Activated T-helper 1 cell treated with anti-CD3 and anti-CD28 coated beads, Interleukin-2, amount 50 U/mL, for 16 hours (primary cell): ENCODE measurements around the gene PRKAG2.
"Not testable (repeated sequence)": the region's sequence is repeated elsewhere in the genome, so short reads cannot be mapped to it uniquely, and the experiment has no call there.

Experiments used
- DNase-seq, 2 donors: peaks; one replicate each; pipeline ENCODE4 v3.0.0-alpha.2; 2020; ENCODE audit warnings: low read depth in 1 of 2, low spot score in 1 of 2

Gene PRKAG2

DNA sequence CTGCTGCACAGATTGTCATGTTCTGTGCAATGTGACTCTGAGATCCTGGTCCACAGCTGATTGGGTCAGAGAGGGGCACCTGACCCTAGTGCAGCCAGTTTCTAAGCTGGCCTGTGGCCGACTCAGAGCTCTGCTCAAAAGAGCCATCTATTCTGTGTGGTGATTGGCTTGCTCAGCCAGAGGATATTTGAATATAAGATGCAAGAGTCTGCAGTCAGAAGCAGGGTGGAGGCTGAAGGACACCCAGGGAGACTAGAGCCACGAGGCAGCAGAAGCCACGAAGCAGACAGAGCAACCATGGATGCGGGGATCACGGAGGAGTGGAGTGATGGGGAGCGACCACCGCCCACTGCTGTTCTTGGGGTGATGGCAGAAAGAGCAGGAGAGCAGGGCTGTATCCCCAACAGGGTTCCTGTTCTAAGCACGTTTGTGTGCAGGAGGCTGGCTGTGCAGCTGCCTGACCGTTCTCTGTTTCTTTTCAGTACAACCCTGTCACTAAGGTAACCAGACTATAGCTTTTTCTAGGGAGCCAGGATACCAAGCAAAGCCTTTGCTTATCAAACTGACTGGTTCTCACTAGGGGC is 337.7 kb downstream of the PRKAG2 start:
- no peak for DNase-seq

DNA sequence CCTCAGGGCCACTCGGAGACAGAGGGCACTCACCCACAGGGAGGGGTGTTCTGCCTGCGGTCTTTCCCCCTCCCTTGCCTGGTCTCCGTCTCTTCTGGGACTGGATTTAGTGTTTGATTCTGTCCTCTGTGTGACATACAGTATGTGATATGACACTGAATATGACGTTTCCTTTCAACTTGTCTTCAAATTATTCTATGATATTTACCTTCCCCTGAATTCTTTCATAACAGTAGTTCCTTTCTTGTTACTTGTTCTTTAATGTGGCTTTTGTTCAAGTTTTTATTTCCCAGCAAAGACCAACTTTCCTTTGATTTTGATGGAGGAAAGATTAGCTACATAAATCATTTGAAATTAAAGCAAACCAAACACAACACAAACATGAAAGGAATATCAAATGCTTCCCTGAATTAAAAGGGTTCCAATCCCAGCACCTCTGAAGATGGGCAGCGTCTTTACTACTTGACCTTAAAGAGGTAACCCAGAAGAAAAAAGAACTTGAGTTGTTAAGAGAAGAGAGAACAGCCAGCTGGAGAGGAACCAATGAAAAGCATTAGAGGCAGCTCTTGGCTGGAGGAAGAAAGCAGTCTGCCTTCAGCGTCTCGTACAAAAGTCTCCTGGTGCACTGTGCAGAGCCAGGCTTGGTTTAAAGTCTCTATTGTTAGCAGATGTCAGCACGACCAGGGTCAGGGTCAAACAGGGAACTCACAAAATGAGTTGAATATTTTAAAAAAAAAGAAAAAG is 338.9 kb downstream of the PRKAG2 start:
- no peak for DNase-seq

DNA sequence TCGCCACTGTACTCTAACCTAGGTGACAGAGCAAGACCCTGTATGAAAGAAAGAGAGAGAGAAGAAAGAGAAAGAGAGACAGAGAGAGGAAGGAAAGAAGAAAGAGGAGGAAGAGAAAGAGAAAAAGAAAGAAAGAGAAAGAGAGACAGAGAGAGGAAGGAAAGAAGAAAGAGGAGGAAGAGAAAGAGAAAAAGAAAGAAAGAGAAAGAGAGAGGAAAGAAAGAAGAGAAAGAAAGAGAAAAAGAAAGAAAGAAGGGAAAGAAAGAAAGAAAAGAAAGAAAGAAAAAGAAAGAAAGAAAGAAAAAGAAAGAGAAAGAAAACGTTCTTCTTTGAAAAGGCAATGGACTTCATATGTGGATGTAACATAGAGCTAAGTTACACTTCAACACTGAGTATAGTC is 340.7 kb downstream of the PRKAG2 start:
- not testable (repeated sequence) for DNase-seq

DNA sequence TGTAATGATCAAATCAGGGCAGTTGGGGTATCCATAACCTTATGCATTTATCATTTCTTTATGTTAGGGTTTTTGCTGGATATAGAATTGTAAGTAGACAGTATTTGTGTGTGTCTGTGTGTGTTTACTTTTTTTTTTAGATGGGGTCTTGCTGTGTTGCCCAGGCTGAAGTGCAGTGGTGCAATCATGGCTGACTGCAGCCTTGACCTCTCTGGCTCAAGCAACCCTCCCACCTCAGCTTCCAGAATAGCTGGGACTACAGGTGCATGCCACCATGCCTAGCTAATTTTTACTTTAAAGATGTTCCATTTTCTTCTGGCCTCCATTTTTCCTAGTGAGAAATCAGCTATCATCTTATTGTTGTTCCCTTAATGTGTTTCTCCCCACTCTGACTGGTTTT is 347.1 kb downstream of the PRKAG2 start:
- no peak for DNase-seq

DNA sequence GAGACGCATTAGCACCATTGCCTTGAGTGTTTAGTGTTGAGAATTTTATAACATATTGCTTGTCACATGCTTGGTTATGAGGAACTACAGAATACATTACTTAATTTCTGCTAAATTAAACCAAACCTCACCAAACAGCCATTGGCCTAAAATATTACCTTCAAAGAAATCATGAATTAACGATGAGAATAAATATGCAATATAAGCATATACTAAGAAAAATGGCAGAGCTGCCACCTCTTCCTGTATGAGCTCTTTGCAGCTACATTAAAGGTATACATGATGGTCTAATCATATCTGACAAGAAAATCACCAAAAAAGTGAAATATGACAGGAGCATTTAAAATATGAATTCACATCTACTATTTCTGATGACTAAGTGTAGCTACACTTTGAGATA is 352.1 kb downstream of the PRKAG2 start:
- DNase-seq = no peak

DNA sequence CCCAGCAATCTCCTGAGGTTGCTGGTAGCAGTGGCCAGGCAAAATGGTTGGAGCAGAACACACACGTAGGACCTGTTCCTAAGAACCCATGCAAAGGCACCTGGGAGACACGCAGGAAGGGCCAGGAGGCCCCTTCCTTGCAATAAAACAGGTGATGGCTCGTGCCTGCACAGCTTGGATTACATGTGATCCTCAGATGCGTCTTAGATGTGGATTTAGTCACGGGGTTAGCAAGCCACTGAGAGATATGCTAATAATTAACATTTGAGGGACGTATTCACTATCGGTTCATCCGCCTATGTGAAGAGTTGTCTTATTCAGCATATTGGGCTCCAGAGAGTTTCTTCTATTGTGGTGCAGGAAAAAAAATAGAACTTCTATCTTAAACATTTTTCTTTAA is 352.6 kb downstream of the PRKAG2 start:
- DNase-seq = no peak

DNA sequence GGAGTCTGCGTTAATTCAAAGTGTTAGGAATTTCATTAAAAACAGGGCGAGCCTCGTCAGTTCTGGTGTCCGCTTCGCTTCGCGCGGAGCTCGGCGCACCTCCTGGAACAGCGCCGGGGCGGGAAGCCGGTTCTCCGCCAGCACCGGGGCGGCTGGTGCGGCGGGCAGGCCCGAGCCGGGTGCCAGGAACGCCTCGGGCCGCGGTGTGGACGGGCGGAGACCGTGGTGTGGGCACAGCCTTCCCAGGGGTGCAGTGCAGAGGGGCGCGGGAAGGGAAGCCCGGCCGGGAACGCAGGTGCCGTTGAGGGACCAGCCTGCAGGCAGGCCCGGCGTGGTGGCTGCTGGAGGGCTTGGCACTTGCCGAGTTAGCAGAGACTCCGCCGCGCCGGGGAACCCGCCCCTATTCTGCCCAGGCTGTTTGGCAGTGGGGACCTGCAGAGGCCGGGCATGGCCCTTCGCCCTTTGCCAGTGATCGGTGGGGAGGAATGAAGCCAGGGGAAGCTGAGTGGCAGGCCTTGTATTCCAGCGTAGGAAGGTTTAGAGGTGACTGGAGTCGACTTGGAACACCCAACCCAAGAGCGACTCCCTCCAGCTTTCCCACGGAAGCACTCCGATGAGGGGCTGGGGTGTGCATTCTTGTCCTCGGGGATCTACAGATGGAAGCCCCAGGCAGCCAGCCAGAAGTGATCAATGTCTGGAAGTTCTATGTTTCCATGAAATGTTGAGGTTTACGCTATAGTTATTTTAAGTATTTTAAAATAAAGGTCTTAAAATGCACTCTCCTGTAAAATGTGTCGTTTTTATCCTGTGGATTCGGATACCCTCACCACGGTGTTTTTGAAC is 356.3 kb downstream of the PRKAG2 start:
- DNase-seq = peak in 1 of 2 donors; percentile 21

DNA sequence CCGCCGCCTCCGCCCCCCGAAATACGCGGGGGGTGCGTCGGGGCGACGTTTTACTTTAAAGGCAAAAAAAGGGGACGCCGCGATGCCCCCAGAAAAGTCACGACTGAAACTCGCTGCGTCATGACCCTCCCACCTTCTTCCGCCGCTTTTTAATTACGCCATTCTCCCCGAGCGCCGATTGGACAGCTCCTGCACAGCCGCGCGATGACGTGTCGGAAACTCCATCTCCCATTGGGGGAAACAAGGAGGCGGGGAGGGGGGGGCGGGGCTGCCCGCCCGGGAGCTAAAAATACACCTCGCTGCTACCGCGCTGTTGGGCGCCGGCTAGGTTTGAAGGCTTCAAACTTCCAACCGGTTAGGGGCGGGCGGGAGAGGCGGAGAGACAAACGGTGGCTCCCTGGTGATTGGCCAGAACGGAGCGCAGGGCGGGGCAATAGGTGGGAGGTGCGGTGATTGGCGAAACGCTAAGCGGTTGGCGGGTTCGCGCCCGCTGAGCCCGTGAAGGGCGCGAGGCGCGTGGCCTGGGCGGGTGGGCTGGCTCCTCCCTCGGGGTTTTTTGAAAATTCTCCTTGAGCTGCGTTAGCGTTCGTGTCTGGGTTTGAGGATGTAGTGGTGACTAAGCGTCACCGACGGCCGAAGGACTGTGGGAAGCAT is 357.0 kb downstream of the PRKAG2 start, which contains the start of gene RHEB:
Gene RHEB (minus strand): TSS at position 131 of the 654 bp plus-strand sequence. CDS start 384 bp downstream, outside the sequence.
- DNase-seq = peak; percentile 97 to 98

DNA sequence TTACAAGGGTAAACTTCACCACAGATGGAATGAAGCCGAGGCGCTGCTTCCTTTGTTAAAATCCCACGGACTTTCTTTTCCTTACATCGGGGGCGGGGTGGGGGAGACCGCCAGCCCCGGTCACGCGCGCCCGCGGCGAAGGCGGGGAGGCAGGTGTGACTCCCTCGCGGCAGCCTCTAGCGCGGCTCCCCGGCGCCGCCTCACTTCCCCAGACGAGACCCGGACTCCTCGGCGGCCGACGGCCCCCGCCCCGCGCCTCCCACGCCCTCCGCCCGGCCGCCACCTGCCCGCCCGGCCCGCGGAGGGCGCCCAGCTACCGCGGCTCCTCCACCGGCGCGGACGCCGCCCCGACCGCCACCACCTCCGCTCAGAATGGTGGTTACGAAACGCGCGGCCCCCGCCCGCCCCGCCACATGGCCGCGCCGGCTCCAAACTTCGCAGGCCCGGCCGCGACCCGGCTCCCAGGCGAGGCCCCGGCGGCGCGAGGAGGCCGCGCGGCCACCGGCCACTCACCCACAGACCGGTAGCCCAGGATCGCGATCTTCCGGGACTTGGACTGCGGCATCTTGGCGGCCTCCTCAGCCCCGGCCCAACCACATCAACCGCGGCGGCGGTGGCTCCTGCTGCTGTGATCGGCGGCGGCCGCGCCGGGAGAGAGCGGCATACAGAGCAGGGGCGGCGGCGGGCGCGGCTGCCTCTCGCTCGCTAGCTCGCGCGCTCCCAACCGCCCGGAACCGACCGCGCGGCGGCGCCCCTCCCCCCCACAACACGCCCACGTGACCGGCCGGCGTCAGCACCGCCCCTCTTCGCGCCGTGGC is 357.8 kb downstream of the PRKAG2 start:
- DNase-seq = peak; percentile 28 to 57

DNA sequence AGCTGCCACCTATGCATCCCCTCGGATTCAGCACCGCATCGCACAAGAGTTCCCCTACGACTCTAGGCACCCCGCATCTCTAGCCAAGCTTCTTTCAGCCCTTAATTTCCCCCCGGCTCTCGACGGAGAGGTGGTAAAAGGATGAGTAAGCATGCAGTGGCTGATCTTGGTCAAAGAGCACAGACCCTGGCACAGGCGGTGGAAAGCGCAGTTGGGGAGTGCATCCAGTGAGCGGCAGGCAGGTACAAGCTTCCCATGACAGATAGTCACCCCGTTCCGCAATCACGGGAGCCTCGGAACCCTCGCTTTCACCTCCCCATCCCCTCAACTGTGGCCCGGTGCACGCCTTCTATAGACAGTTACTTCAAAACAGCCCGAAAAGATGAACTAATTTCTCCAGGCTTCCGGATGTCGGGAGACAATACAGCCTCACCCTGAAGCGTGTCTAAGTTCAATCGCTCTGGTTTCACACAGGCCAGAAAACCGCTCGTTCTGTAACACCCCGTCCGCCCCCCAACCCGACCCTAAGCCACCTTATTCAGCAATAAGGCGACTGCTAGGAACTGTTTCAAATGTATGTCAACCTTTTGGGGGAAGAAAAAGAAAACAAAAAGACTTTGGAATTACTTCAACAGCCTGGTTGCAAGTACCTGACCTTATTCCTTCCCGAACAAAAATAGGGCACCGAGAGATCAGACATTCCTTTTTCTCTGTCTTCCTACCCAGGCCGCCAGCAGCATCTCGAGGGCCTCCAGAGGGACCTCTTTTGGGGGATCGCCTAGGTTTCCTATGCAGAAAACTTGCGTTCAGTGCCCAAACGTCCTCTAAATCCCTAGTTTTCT is 358.6 kb downstream of the PRKAG2 start:
- peak; percentile 20 to 29 for DNase-seq

DNA sequence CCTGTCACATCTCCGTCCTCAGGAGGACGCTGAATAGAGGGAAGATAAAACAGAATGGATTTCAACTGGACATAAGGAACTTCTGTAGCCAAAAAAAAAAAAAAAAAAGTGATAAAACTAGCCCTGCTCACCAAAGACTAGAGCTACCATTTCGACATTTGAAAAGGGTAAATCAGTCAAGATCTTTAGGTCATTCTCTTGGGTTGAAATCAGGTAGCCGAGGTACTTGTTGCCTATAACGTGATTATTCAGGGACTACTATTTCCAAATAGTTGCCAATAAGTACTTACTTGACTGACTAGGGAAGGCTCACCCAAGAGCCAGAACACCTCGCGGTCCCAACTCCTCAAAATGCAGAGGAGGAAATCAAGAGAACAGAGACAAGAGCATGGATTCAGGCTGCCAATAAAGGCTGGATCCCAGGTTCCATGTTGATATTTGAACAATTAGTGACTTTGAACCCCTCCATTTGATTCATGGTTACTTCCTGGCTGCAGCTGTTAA is 359.3 kb downstream of the PRKAG2 start:
- DNase-seq = no peak

DNA sequence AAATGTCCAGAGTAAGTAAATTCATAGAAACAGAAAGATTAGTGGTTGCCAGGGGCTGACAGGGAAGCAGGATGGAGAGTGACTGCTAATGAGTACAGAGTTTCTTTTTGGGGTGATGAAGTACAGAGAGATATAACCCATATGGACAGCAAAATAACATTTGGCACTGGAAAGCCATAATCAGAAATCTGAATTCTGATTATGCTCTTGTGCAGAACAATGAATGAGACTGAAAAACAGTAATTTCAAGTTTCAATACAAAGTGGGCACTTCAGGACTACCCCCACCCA is 361.7 kb downstream of the PRKAG2 start:
- DNase-seq = no peak

DNA sequence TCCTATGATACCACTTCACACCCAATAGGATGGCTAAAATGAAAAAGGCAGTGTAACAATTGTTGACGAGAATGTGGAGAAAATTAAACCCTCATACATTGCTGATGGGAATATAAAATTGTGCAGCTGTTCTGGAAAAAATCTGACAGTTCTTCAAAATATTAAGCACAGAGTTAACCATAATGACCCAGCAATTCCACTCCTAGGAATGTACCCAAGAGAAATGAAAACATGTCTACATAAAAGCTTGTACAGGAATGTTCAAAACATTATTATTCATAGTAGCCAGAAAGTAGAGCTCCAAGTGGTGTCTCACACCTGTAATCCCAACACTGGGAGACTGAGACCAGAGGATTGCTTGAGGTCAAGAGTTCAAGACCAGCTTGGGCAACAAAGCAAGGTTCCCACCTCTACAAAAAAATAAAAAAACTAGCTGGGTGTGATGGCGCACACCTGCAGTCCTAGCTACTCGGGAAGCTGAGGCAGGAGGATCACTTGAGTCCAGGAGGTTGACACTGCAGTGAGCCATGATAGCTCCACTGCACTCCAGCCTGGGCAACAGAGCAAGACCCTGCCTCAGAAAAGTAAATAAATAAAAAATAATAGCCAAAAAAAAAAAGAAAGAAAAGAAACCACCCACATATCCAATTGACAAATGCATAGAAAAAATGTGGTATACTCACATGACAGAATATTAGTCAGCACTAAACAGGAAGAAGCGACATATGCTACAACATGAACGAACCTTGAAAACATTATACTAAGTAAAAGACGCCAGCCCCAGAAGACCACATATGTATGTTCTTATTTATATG is 362.2 kb downstream of the PRKAG2 start:
- no peak for DNase-seq

DNA sequence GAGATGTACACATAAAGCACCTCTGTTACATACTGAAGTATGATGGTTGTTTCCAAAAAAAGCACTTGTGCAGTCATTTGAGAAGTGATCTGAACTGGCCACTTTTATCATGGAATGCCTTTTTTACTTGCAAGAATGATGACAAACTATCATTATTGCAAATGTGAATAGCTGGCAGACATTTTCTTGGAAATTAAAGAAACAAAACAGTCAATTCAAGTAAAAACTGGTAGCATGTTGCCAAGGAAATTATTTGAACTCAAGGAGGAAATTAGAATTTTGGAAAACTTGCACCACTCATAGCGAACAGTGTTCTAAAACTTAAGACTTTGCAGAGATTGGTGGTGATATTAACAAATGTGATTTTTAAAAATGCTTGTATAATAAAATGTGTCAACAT is 363.8 kb downstream of the PRKAG2 start:
- DNase-seq = no peak

DNA sequence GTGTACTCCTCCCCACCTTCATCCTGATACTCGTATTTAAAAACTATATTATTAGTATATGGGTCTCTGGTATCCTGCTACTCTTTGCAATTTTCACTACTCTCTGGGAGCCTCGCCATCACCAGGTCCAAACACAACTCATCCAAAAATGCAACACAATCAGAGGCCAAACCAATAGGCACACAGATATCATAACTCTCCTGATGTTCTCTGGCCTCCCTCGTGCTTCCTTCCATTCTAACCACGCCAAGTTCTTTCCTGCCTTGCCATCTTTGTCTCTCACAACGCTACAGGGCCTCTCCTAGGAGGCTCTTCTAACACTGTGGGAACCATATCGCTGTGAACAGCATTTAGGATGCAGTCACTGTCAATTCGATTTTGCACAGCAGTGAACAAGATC is 364.6 kb downstream of the PRKAG2 start:
- no peak for DNase-seq

DNA sequence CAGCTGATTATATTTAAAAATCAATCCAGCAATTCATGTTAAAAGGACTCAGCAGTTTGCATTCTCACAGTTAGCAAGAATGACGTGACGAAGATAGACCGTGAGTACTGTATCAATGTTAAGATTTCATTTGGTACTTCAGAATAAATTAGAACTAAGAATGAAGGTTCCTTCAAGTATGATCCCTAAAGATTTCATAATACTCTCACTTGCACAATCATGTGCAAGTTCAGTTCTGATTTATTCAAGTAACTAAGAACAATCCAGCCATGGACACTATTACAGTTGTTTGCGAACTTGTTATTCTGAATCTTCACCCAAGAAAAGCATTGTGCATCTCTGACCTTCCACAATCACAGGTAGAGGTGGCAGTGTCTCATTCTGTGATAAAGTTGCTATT is 365.0 kb downstream of the PRKAG2 start:
- DNase-seq = no peak

DNA sequence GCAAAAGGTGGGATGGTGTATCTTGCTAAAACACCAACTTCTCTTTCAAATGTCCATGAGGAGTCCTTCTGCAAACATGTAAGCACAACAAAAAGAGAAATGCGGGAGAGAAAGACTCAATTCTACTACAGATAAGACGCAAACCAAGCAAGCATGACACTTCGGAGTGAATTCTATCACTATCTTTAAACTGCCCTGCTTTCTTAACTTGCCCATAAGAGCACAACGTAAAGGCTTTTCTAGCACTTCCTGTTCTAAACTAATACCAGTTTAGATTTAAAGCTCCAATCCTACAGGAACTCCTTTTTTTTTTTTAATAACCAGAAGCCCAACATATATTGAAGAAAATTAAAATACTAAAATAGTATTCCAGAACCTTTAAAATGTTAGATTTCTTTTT is 365.6 kb downstream of the PRKAG2 start:
- no peak for DNase-seq

DNA sequence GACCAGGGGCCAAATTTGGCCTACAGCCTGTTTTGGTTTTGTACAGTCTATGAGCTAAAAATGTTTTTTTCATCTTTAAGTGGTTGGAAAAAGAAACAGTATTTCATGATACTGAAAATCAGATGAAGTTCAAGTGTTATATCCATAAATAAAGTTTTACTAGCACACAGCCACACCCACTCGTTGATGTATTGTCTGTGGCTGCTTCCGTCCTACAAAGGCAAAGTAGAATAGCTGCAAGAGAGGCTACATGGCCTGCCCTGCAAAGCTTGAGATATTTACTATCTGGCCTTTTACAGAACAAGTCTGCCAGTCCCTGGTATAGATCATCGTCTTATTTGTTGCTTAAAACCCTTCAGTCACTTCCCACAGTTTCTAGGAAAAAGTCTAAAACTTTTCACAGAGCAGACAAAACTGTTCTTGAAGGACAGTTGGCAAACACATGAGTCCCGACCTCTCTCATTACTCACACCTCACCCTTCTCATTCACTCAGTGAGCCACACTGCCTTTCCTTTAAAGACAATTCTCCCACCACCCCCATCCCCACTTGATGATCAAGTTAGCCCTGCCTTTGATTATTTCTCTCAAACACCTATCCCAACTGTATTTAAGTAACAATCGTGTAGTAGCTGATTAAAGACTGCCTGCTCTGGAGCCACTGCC is 367.1 kb downstream of the PRKAG2 start:
- DNase-seq = no peak
